ENCODE data around the gene CPTP.

CPTP gene

DNA sequence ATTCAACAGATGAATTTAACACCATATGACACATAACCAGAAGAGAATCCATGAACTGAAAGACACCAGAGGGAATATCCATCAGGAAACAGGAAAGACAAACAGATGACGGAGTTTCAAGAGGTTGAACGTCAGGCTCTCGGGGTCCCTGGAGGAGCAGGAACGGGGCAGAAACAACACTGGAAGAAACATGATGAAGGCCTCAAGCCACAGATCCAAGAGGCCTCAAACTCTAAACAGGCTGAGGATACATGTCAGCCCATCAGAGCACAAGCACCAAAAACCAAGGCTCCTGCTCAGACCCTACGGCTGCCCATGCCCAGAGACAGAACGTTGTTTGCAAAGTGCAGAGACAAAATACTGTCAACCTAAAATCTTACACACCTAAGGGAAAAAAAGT lies 7.2 kb upstream of the CPTP start:
- TF ChIP-seq, protein P1, sequence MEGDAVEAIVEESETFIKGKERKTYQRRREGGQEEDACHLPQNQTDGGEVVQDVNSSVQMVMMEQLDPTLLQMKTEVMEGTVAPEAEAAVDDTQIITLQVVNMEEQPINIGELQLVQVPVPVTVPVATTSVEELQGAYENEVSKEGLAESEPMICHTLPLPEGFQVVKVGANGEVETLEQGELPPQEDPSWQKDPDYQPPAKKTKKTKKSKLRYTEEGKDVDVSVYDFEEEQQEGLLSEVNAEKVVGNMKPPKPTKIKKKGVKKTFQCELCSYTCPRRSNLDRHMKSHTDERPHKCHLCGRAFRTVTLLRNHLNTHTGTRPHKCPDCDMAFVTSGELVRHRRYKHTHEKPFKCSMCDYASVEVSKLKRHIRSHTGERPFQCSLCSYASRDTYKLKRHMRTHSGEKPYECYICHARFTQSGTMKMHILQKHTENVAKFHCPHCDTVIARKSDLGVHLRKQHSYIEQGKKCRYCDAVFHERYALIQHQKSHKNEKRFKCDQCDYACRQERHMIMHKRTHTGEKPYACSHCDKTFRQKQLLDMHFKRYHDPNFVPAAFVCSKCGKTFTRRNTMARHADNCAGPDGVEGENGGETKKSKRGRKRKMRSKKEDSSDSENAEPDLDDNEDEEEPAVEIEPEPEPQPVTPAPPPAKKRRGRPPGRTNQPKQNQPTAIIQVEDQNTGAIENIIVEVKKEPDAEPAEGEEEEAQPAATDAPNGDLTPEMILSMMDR (IDR thresholded peaks at IDR 0.05; ENCODE audit: low read depth, low read length, missing control alignments): no peak
- DNase-seq (ENCODE audit: low read depth): no peak

DNA sequence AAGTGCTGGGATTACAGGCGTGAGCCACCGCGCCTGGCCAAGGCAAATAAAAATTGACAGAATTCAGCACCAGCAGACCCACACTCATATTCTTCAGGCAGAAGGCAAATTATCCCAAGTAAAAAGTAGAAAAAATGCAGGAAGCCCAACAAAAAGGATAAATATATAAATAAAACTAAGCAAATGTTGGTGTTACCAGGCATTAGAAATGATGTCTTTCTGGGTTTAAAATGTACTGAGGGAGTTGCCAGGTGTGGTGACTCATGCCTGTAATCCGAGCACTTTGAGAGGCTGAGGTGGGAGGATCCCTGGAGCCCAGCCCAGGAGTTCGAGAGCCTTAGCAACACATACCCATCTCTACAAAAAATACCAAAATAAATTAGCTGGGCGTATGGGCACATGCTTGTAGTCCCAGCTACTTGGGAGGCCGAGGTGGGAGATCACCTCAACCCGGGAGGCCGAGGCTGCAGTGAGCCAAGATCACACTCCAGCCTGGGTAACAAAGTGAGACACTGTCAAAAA lies 6.4 kb upstream of the CPTP start:
- DNase-seq (ENCODE audit: low read depth): no peak
- no peak overlapping the region for H3K4me3 ChIP-seq (ENCODE audit: low read depth, low read length)
- TF ChIP-seq, protein P1 (IDR thresholded peaks at IDR 0.05; ENCODE audit: low read depth, low read length, missing control alignments): no peak

More for the DNA sequence above, 7.2 kb upstream of the CPTP start:
- H3K4me3 ChIP-seq (ENCODE audit: low read depth, low read length): no peak overlapping the region

DNA sequence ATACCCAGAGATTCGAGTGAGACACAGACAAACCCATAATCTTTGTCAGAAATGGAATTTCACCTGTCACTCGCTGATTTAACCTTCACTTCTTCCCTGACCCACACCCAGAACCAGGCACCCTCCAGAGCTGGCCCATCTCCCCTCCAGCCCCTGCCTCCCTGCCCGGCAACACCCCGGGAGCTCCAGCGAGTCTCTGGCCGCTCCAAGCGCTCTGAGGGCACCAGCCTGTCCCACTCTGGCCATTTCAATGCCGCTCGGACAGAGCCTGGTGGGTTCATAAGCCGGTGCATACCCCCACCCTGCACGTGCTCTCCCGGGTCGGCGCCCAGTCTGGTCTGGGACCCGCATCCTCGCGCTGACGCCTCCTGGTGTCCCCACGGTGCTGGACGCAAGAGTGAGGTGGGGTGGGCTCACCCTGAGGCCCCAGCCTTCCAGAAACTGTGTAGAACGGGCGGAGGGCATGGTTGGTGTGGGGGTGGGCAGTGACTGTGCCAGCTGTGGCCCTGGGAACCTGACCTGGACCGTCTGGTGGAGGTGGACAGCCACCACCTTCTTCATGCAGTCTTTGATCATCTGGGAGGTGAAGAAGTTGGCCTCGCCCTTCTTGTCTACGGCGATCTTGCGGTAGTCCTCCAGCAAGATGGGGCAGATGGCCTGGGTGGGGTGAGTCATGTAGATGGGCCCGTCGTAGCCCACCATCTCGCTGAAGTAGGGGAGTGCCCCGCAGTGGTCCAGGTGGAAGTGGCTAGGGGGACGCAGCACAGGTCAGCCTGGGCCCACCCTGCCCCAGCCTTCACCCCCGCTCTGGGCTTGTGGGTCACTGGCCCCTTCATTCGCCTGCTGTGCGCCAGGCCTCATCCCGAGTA lies 5.6 kb upstream of the CPTP start:
- no peak for DNase-seq (ENCODE audit: low read depth)
- H3K4me3 ChIP-seq (ENCODE audit: low read depth, low read length): no peak overlapping the region
- TF ChIP-seq, protein P1 (IDR thresholded peaks at IDR 0.05; ENCODE audit: low read depth, low read length, missing control alignments): no peak

DNA sequence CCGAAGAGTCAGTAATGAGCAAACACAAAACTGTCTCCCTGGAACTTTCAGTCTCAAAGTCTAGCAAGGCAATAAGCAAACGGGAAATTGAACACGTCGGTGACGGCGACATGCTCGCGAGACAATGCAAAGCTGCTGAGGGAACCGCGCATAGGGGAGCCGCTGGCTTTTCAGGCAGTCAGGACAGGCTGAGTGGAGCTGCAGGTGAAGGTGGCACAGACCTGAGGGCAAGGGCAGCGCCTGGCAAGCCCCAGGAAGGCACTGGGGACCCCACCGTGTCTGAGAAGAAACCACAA lies 5.0 kb upstream of the CPTP start:
- TF ChIP-seq, protein P1 (IDR thresholded peaks at IDR 0.05; ENCODE audit: low read depth, low read length, missing control alignments): no peak
- no peak overlapping the region for H3K4me3 ChIP-seq (ENCODE audit: low read depth, low read length)
- DNase-seq (ENCODE audit: low read depth): no peak

DNA sequence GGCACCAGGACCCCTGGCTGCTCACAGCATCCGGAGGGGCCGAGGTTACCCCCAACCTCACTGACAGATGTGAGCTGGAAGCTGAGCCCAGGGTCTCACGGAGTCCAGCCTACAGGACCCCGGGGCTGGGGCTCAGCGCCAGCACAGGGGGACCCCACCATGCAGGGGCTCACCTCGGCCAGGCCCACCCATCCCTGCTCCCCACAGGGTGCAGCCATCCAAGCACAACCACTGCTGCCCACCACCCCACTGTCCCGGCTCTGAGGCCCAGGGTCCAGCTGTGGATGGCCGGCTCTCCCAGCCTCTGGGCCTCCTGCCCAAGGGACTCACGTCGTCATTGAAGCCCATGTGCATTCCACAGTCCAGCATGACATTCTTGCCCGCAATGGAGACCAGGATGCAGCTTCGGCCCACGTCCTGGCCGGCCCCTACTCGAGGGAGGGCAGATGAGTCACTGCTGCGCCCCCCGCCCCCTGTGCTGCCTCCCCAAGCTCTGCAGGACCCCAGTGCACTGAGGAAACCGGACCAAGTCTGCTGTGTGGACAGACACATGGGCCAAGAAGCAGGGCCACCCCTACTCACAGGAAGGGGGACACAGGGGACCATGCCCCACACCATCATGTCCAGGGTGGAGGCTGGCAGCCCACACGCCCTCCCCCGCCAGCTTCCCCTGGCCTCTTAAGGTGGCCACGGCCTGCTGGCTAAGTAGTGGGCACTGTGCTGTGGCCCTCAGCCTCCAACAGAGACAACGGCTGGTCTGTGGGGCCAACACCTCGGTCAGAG lies 3.7 kb upstream of the CPTP start:
- TF ChIP-seq, protein P1 (IDR thresholded peaks at IDR 0.05; ENCODE audit: low read depth, low read length, missing control alignments): no peak
- DNase-seq (ENCODE audit: low read depth): no peak

DNA sequence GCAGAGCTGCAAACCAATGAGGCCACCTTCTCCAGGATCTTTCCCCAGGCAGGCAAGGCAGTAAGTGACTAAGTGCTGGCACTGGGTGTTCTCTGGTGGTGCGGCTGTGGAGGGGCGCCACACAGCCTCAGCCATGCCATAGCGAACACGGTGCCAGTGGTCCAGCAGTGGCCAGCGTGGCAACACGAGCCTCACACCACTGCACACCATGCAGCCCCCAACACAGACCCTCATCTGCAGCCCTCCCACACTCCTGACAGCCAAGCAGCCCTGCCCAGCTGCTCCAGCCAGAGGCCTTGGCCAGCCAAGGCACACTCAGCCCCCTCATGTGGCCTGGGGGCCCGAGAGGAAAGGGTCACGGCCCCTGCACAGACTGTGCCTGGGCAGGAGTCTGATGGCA lies 3.1 kb upstream of the CPTP start:
- TF ChIP-seq, protein P1 (IDR thresholded peaks at IDR 0.05; ENCODE audit: low read depth, low read length, missing control alignments): no peak
- DNase-seq (ENCODE audit: low read depth): no peak
- H3K4me3 ChIP-seq (ENCODE audit: low read depth, low read length): no peak overlapping the region

More for the DNA sequence above, 3.7 kb upstream of the CPTP start:
- H3K4me3 ChIP-seq (ENCODE audit: low read depth, low read length): no peak overlapping the region
